IMR-90 (cell line): Measurements from ENCODE around the gene TIRAP. TPM values are rescaled to one million over a fixed set of nuclear protein-coding genes. Genes with fewer than 3 reads are reported as not detected.

ENCODE experiments used
- ATAC-seq: fragments of 200-7000 bp; cut with Tn5 transposase; 2 replicates; pipeline ENCODE4 v1.9.1; 2020; ENCODE audit warnings: low read depth, mild to moderate bottlenecking, moderate library complexity
- BruUV-seq: library from RNA; stranded (reverse); fragments of 400-500 nt; replicated peaks from 2 replicates; lab custom pipeline; 2021; lab: Mats Ljungman, UMichigan
- CTCF ChIA-PET: fragments of 300-600 bp; formaldehyde crosslinking; extraction: SDS; loops from one replicate; lab custom pipeline; 2021; ENCODE audit warnings: antibody characterized with exemption; lab: Yijun Ruan, JAX
- POLR2A ChIA-PET: fragments of 300-600 bp; sonication (Branson Sonifier 250); formaldehyde crosslinking; loops from one replicate; lab custom pipeline; 2022; ENCODE audit warnings: antibody characterized with exemption; ENCODE audit not compliant: unreplicated experiment; lab: Charles Lee
- DNase-seq: peaks from one replicate; pipeline ENCODE4 v3.0.0; 2013
- H2AFZ ChIP-seq: replicated peaks from 2 replicates; pipeline ENCODE3; 2013; ENCODE audit warnings: low read length, mild to moderate bottlenecking; ENCODE audit not compliant: poor library complexity
- H2AK5ac ChIP-seq: 2 replicates; pipeline ENCODE4 v1.6.1; 2013; ENCODE audit warnings: low read depth, low read length, inconsistent platforms
- H2AK9ac ChIP-seq: replicated peaks from 2 replicates; pipeline ENCODE3; 2013; ENCODE audit warnings: mild to moderate bottlenecking, low read depth, low read length, moderate library complexity; ENCODE audit not compliant: poor library complexity
- H2BK120ac ChIP-seq: 2 replicates; pipeline ENCODE4 v1.6.1; 2013; ENCODE audit warnings: low read depth, low read length, inconsistent platforms
- H2BK15ac ChIP-seq: 3 replicates; pipeline ENCODE4 v1.6.1; 2013; ENCODE audit warnings: low read depth, low read length, inconsistent platforms
- H2BK20ac ChIP-seq: 2 replicates; pipeline ENCODE4 v1.6.1; 2013; ENCODE audit warnings: low read depth, mild to moderate bottlenecking, inconsistent platforms, low read length, moderate library complexity
- H2BK5ac ChIP-seq: 2 replicates; pipeline ENCODE4 v1.6.1; 2013; ENCODE audit warnings: mild to moderate bottlenecking, low read depth, low read length, inconsistent platforms; ENCODE audit not compliant: poor library complexity, severe bottlenecking
- H3K14ac ChIP-seq: replicated peaks from 2 replicates; pipeline ENCODE4 v1.6.1; 2013; ENCODE audit warnings: low read depth, low read length, inconsistent platforms
- H3K18ac ChIP-seq: 2 replicates; pipeline ENCODE4 v1.6.1; 2013; ENCODE audit warnings: low read depth, low read length, control low read depth
- H3K23ac ChIP-seq: 2 replicates; pipeline ENCODE4 v1.6.1; 2013; ENCODE audit warnings: low read depth, low read length, inconsistent platforms
- H3K27ac ChIP-seq: 2 replicates; pipeline ENCODE4 v1.5.1; 2013; ENCODE audit warnings: mild to moderate bottlenecking, control low read depth, low read length; ENCODE audit not compliant: insufficient read depth
- H3K27me3 ChIP-seq: 2 replicates; pipeline ENCODE4 v1.6.1; 2013; ENCODE audit warnings: low read length; ENCODE audit not compliant: control insufficient read depth, insufficient read depth
- H3K36me3 ChIP-seq: 2 replicates; pipeline ENCODE4 v1.6.1; 2013; ENCODE audit warnings: low read length, mixed read lengths; ENCODE audit not compliant: control insufficient read depth, insufficient read depth
- H3K4ac ChIP-seq: 2 replicates; pipeline ENCODE4 v1.6.1; 2013; ENCODE audit warnings: low read depth, low read length, inconsistent platforms
- H3K4me1 ChIP-seq: 2 replicates; pipeline ENCODE4 v1.6.1; 2013; ENCODE audit warnings: low read length, mixed read lengths; ENCODE audit not compliant: control insufficient read depth, insufficient read depth
- H3K4me2 ChIP-seq: 2 replicates; pipeline ENCODE4 v1.6.1; 2013; ENCODE audit warnings: low read depth, mild to moderate bottlenecking, control low read depth, low read length, moderate library complexity
- H3K4me3 ChIP-seq: 2 replicates; pipeline ENCODE4 v1.5.1; 2013; ENCODE audit warnings: low read depth, mild to moderate bottlenecking, control low read depth, low read length, moderate library complexity; ENCODE audit not compliant: insufficient read depth
- H3K56ac ChIP-seq: 2 replicates; pipeline ENCODE4 v1.6.1; 2013; ENCODE audit warnings: low read length, inconsistent platforms; ENCODE audit not compliant: insufficient read depth; ENCODE audit errors: extremely low read depth
- H3K79me1 ChIP-seq, 2 experiments: 2 replicates each; pipeline ENCODE4 v1.6.1; 2013; ENCODE audit warnings: low read length in 2 of 2, inconsistent platforms in 1 of 2, low read depth in 1 of 2
- H3K9ac ChIP-seq: 2 replicates; pipeline ENCODE4 v1.6.1; 2013; ENCODE audit warnings: low read depth, low read length, control low read depth
- H3K9me1 ChIP-seq: 2 replicates; pipeline ENCODE4 v1.6.1; 2013; ENCODE audit warnings: low read length, inconsistent platforms; ENCODE audit not compliant: insufficient read depth
- H3K9me3 ChIP-seq: 2 replicates; pipeline ENCODE4 v1.6.1; 2013; ENCODE audit warnings: low read length; ENCODE audit not compliant: control insufficient read depth, insufficient read depth
- H4K20me1 ChIP-seq: 2 replicates; pipeline ENCODE4 v1.6.1; 2013; ENCODE audit warnings: low read length, inconsistent platforms; ENCODE audit not compliant: insufficient read depth
- H4K5ac ChIP-seq: 2 replicates; pipeline ENCODE4 v1.6.1; 2013; ENCODE audit warnings: mild to moderate bottlenecking, low read depth, low read length, control low read depth
- H4K8ac ChIP-seq, 2 experiments: 2 replicates each; pipeline ENCODE4 v1.6.1; 2013; ENCODE audit warnings: low read depth in 2 of 2, low read length in 2 of 2, control low read depth in 1 of 2, inconsistent platforms in 1 of 2
- H4K91ac ChIP-seq: 2 replicates; pipeline ENCODE4 v1.6.1; 2013; ENCODE audit warnings: low read depth, low read length, inconsistent platforms; ENCODE audit not compliant: insufficient read depth
- CHD1 ChIP-seq: IDR thresholded peaks from 2 replicates; pipeline ENCODE4 v1.6.1; 2012; ENCODE audit warnings: low read depth, low read length, improper control_type of control experiment
- FOS ChIP-seq: fragments of 150-350 bp; IDR thresholded peaks from 2 replicates; pipeline ENCODE4 v1.6.1; 2016; ENCODE audit warnings: low read depth, low read length
- MAFK ChIP-seq: IDR thresholded peaks from 2 replicates; pipeline ENCODE4 v1.6.1; 2012; ENCODE audit warnings: low read depth, low read length, improper control_type of control experiment
- MAZ ChIP-seq: IDR thresholded peaks from 2 replicates; pipeline ENCODE4 v1.6.1; 2012; ENCODE audit warnings: low read depth, mild to moderate bottlenecking, low read length, improper control_type of control experiment, moderate library complexity, borderline replicate concordance
- NFE2L2 ChIP-seq: fragments of 150-350 bp; IDR thresholded peaks from 2 replicates; pipeline ENCODE4 v1.6.1; 2016; ENCODE audit warnings: low read depth, mild to moderate bottlenecking, low read length
- POLR2A ChIP-seq: IDR thresholded peaks from 2 replicates; pipeline ENCODE4 v1.6.1; 2012; ENCODE audit warnings: mild to moderate bottlenecking, low read depth, low read length
- SMC3 ChIP-seq: fragments of 150-350 bp; IDR thresholded peaks from 2 replicates; pipeline ENCODE4 v1.6.1; 2016; ENCODE audit warnings: low read depth, mild to moderate bottlenecking, antibody characterized with exemption, low read length, moderate library complexity
- WGBS, 2 experiments: methylation state at CpG; one replicate each; pipeline versions ENCODE4 v1.1.5 to v1.1.7; 2013; ENCODE audit warnings: missing lambda C conversion rate in 2 of 2; ENCODE audit not compliant: insufficient read length in 1 of 2; ENCODE audit errors: extremely low coverage in 2 of 2; 5-methylcytosine and 5-hydroxymethylcytosine counted together
- dilution Hi-C: fragments of 300-500 bp; cut with HindIII; formaldehyde crosslinking; loops from one replicate; pipeline ENCODE4 v1.14.3; 2018; ENCODE audit warnings: low sequenced_read_pairs; ENCODE audit not compliant: unreplicated experiment
- in situ Hi-C: fragments of 300-500 bp; cut with MboI; formaldehyde crosslinking; loops from 3 replicates; pipeline ENCODE4 v1.14.3; 2019; ENCODE audit warnings: low sequenced_read_pairs, inconsistent platforms, mixed read lengths
- intact Hi-C: fragments of 100-400 bp; cut with micrococcal nuclease; formaldehyde crosslinking; loops from 2 replicates; pipeline ENCODE4 v1.10.0; 2022
- polyA plus RNA-seq, 3 experiments: library from polyadenylated mRNA; depleted of rRNA; stranded (reverse); fragments of >200 nt; gene quantifications; 2 replicates each; pipeline ENCODE4 v1.2.3, GENCODE V29; 2012; ENCODE audit warnings: low replicate concordance in 1 of 3
- total RNA-seq: library from RNA; depleted of rRNA; stranded (reverse); fragments of >200 nt; gene quantifications from 2 replicates; pipeline ENCODE4 v1.2.3, GENCODE V29; 2012
- TF ChIP-seq, protein P1 (sequence below): conservative IDR thresholded peaks from 2 replicates; pipeline ENCODE4 v1.5.1; 2012; ENCODE audit warnings: mild to moderate bottlenecking, low read depth, low read length, improper control_type of control experiment
- TF ChIP-seq, protein P2 (sequence below): fragments of 150-350 bp; IDR thresholded peaks from 2 replicates; pipeline ENCODE4 v1.6.1; 2016; ENCODE audit warnings: low read depth, mild to moderate bottlenecking, low read length, moderate library complexity, borderline replicate concordance

Gene TIRAP
- total and polyA plus RNA-seq, 2 of the 4 experiments (the other 2 are of a cell fraction): 3.0 to 7.4 TPM

DNA sequence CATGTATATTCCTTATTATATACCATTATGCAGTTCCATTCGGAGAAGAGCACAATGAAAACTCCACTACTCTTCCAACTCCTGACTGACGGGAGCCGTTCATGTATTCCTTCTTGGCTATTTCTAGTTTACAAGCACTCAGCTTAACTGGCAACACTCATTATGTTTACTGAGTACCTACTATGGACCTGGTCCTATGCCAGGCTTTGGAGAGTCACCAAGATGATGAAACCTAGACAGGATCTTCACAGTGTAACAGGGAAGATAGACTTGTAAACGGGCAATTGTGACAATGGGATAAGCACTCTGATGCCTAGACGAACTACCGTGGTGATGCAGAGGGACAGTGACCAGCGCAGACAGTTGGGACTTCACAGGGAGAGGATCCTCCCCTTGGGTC lies 50.2 kb downstream of the TIRAP start:
- BruUV-seq: no TSS peak
- Histone ChIP-seq H2AK9ac (no peak overlapping the region), H3K23ac (no peak overlapping the region), H3K14ac (no peak overlapping the region), H4K91ac (no peak overlapping the region), H2BK20ac (peak overlapping the region; percentile 0), H3K9me1 (peaks cover 21% of the 10 kb centered on the region), H2BK5ac (no peak overlapping the region), H3K27me3 (no peaks in the 10 kb centered on the region), H3K4me3 (no peak overlapping the region), H2BK120ac (peak overlapping the region; percentile 3; the same call in 1 of the 2 replicates), H3K4me2 (no peak overlapping the region), H3K36me3 (no peaks in the 10 kb centered on the region), H3K56ac (no peak overlapping the region), H3K9me3 (no peaks in the 10 kb centered on the region), H2AFZ (no peak overlapping the region), H3K18ac (no peak overlapping the region), H3K79me1 (peaks cover 0 to 11% of the 10 kb centered on the region in 2 experiments; a peak in 2 of 4 replicates), H4K5ac (no peak overlapping the region), H4K8ac (no peak overlapping the region), H3K4me1 (peaks cover 11% of the 10 kb centered on the region), H2AK5ac (peak overlapping the region; percentile 37; the same call in 1 of the 2 replicates), H3K4ac (peak overlapping the region; percentile 33; the same call in 1 of the 2 replicates), H3K9ac (no peak overlapping the region), H3K27ac (no peak overlapping the region), H2BK15ac (no peak overlapping the region), H4K20me1 (peaks cover 4% of the 10 kb centered on the region; the same call in 1 of the 2 replicates)
- DNase-seq (no peak), ATAC-seq (no peak)
- TF ChIP-seq POLR2A (no peak), SMC3 (no peak), MAFK (no peak), NFE2L2 (no peak), CHD1 (no peak), MAZ (no peak), FOS (no peak)
- TF ChIP-seq, protein P1, sequence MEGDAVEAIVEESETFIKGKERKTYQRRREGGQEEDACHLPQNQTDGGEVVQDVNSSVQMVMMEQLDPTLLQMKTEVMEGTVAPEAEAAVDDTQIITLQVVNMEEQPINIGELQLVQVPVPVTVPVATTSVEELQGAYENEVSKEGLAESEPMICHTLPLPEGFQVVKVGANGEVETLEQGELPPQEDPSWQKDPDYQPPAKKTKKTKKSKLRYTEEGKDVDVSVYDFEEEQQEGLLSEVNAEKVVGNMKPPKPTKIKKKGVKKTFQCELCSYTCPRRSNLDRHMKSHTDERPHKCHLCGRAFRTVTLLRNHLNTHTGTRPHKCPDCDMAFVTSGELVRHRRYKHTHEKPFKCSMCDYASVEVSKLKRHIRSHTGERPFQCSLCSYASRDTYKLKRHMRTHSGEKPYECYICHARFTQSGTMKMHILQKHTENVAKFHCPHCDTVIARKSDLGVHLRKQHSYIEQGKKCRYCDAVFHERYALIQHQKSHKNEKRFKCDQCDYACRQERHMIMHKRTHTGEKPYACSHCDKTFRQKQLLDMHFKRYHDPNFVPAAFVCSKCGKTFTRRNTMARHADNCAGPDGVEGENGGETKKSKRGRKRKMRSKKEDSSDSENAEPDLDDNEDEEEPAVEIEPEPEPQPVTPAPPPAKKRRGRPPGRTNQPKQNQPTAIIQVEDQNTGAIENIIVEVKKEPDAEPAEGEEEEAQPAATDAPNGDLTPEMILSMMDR: no peak
- TF ChIP-seq, protein P2, sequence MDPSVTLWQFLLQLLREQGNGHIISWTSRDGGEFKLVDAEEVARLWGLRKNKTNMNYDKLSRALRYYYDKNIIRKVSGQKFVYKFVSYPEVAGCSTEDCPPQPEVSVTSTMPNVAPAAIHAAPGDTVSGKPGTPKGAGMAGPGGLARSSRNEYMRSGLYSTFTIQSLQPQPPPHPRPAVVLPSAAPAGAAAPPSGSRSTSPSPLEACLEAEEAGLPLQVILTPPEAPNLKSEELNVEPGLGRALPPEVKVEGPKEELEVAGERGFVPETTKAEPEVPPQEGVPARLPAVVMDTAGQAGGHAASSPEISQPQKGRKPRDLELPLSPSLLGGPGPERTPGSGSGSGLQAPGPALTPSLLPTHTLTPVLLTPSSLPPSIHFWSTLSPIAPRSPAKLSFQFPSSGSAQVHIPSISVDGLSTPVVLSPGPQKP: no peak
- intact Hi-C loops (no loop called here), dilution Hi-C loops (no loop called here), in situ Hi-C loops (no loop called here)
- ChIA-PET POLR2A (no interaction called here), CTCF (no interaction called here)
- 63% methylated on average over 2 of the region's 7 CpGs; no CpG with 5 or more reads in 1 of the 2 experiments for WGBS, 2 experiments
